HG03175 (cell line): ENCODE data around the gene RALGAPA2.

Experiments used
- ATAC-seq: cut with Tn5 transposase; IDR thresholded peaks from one replicate; pipeline ENCODE4 v1.9.1; 2021; ENCODE audit warnings: mild to moderate bottlenecking, moderate library complexity; ENCODE audit not compliant: unreplicated experiment

RALGAPA2 gene

GRCh38 chr20:20412750-20413149, 299.7 kb downstream of the RALGAPA2 start:
- ATAC-seq = no peak

- no peak for ATAC-seq
Observed at GRCh38 chr20:20411836-20412235, 300.6 kb downstream of the RALGAPA2 start.

GRCh38 chr20:20411402-20411801, 301.0 kb downstream of the RALGAPA2 start:
- ATAC-seq = no peak

- ATAC-seq = no peak
Observed at GRCh38 chr20:20410678-20411077, 301.8 kb downstream of the RALGAPA2 start.

- ATAC-seq = no peak
Observed at GRCh38 chr20:20409331-20409730, 303.1 kb downstream of the RALGAPA2 start.

- no peak for ATAC-seq
Observed at GRCh38 chr20:20407891-20408805, 304.3 kb downstream of the RALGAPA2 start.

- ATAC-seq = no peak
Observed at GRCh38 chr20:20406306-20406705, 306.1 kb downstream of the RALGAPA2 start.

GRCh38 chr20:20405623-20406022, 306.8 kb downstream of the RALGAPA2 start:
- ATAC-seq = no peak

GRCh38 chr20:20404633-20405032, 307.8 kb downstream of the RALGAPA2 start:
- no peak for ATAC-seq

- no peak for ATAC-seq
Observed at GRCh38 chr20:20401991-20402390, 310.5 kb downstream of the RALGAPA2 start.

- no peak for ATAC-seq
Observed at GRCh38 chr20:20399531-20400500, 312.6 kb downstream of the RALGAPA2 start.

- ATAC-seq = no peak
Observed at GRCh38 chr20:20398123-20398522, 314.3 kb downstream of the RALGAPA2 start.

GRCh38 chr20:20396794-20397193, 315.6 kb downstream of the RALGAPA2 start:
- ATAC-seq = no peak

GRCh38 chr20:20395903-20396568, 316.4 kb downstream of the RALGAPA2 start:
- ATAC-seq = no peak

- no peak for ATAC-seq
Observed at GRCh38 chr20:20395087-20395486, 317.4 kb downstream of the RALGAPA2 start.

- ATAC-seq = no peak
Observed at GRCh38 chr20:20393207-20394120, 319.0 kb downstream of the RALGAPA2 start.

- no peak for ATAC-seq
Observed at GRCh38 chr20:20391766-20392165, 320.7 kb downstream of the RALGAPA2 start.

GRCh38 chr20:20391115-20391514, 321.3 kb downstream of the RALGAPA2 start:
- no peak for ATAC-seq

- no peak for ATAC-seq
Observed at GRCh38 chr20:20390393-20390792, 322.1 kb downstream of the RALGAPA2 start.

- no peak for ATAC-seq
Observed at GRCh38 chr20:20386192-20386591, 326.3 kb downstream of the RALGAPA2 start.
